Fibroblast of the conjunctiva (primary cell): ENCODE data around the gene UTS2R.
"Not testable (repeated sequence)": the region's sequence is repeated elsewhere in the genome, so short reads cannot be mapped to it uniquely, and the experiment has no call there.

Source experiments
- DNase-seq: peaks from one replicate; pipeline ENCODE4 v3.0.0-alpha.2; 2010; ENCODE audit warnings: low read depth

UTS2R gene

DNA sequence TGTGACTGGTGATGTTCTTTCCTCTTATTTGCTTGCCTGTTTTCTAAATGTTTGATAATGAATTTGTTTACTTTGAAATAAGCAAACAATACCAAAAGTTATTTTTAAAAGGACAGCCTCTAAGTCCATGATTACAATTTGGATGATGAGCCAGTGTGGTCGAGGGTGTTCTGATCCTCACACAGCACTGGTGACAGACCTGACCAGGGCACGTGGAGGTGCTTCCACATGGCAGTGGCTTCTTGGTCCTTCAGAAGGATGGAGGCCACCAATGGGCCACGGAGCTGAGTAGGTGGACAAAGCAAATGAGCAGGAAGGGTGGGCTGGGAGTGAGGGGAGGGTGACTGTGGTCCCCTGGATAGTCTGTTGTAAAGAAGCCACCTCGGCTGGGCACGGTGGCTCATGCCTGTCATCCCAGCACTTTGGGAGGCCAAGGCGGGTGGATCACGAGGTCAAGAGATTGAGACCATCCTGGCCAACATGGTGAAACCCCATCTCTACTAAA is 16.7 kb upstream of the UTS2R start:
- no peak for DNase-seq

DNA sequence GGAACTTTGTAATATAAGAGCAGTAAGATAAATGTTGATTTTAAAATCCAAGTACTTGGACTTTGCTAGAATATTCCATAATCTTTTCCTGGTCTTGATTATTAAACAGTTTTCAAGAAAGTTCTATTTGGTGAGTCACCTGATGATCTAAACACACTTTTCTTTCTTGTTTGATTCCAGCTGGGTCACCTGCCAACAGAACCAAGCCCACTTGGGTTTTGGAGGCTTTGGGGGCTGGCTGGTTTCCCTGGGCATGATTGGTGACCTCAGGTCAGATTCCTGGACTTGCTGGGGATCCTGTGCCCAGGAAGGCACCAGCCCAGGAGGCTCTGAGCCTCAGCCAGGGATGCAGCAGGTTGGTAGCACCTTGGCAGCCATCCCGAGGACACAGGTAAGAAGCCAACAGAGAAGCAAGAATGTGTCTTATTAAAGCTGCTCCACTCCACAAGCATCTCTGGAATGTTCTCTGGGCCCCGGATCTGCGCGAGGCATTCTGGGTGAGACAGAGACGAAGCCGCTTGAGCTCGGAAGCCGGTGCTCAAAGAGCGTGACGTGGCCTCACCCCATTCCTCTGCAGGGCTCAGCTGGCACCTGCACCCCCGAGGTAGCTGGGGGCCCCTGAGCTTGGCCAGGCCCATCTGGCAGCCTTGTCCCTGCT is 15.7 kb upstream of the UTS2R start:
- DNase-seq = no peak

DNA sequence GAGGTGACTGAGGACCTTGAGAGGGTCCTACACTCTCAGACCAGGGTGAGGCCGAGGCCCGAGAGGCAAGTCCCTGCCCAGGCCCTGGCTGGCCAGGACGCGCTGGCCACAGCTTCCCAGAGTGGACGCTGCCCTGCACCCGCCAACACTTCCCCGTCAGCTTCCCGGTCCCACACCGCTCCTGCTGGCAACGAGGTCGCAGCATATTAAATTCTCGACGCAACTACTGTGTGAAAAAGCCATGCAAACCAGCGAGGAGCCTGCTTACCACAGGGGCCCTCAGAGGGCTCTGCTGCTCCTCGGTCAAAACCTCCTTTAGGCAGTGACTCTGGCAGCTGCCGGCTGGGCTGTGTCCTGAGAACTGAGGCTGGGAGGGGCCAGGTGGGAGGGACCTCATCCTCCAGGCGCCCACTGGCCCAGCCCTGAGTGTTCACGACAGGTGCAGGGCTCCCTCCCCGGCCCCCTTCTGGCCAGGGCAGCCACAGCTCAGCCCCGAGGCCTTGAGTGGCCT is 14.7 kb upstream of the UTS2R start:
- DNase-seq = no peak

DNA sequence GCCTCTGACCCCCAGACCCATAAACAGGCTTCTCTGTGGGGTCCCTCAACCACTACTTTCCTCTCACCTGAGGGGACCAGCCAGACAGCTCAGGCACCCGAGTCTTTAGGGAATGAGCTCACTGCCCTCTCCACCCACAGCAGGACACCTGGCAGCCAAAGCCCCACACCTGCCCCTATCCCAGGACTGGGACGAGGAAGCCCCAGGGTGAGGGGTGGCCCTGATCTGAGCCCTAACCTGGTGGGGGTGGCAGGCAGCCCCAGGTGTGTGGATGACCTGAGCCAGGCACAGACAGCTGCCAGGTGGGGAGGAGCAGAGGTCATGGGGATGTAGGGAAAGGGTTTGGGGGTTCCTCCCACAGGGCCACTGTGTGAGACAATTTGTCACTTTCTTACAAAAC is 14.2 kb upstream of the UTS2R start:
- DNase-seq = no peak

DNA sequence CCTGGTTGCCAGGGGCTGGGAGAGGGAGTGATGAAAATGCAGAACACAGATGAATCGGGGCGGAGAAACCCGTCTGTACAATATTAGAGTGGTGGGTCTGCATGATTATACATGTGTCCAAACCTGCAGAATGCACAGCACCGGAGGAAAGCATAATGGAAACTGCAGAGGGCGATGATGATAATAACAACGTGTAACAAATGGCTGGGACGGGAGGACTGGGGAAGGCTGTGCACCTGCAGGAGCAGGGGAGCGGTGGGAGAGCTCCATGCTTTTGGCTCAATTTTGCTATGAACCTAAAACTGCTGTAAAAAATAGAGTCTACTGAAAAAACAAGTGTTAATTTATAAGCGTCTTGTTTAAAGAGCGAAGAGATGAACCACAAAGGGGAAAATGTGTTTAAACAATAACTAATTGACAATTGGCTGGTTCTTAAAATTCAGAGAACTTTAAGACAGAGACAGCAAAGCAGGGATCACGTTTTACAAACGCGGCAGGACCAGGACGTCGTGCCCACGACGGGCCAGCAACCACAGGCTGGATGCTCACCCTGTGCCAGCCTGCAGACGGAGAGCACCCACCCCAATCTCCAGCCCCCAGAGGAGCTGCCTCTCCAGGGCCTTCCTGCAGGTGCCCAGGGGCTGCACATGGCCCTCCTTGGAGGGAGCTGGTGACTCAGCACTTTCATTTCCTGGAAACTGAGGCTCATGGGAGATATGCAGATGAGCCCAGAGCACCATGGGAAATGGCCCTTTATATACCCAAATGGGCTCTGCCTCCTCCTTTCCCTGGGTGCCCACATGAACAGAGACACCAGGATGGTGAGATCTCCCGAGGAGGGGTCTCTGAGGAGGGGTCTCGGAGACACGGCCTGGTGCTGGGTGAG is 12.9 kb upstream of the UTS2R start, which contains the start of gene TEX19:
Gene TEX19 (plus strand): TSS at position 783 of the 886 bp plus-strand sequence. CDS start 2,904 bp downstream, outside the sequence.
- no peak for DNase-seq

DNA sequence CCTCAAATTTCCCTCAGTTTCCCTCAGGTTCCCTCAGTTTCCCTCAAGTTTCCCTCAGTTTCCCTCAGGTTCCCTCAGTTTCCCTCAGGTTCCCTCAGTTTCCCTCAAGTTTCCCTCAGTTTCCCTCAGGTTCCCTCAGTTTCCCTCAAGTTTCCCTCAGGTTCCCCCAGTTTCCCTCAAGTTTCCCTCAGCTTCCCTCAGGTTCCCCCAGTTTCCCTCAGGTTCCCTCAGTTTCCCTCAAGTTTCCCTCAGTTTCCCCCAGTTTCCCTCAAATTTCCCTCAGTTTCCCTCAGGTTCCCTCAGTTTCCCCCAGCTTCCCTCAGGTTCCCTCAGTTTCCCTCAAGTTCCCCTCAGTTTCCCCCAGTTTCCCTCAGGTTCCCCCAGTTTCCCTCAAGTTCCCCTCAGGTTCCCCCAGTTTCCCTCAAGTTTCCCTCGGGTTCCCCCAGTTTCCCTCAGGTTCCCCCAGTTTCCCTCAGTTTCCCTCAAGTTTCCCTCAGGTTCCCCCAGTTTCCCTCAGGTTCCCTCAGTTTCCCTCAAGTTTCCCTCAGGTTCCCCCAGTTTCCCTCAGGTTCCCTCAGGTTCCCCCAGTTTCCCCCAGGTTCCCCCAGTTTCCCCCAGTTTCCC is 12.0 kb upstream of the UTS2R start:
- not testable (repeated sequence) for DNase-seq

GRCh38 chr17:82361885-82362633 is 9.5 kb upstream of the UTS2R start:
- no peak for DNase-seq

DNA sequence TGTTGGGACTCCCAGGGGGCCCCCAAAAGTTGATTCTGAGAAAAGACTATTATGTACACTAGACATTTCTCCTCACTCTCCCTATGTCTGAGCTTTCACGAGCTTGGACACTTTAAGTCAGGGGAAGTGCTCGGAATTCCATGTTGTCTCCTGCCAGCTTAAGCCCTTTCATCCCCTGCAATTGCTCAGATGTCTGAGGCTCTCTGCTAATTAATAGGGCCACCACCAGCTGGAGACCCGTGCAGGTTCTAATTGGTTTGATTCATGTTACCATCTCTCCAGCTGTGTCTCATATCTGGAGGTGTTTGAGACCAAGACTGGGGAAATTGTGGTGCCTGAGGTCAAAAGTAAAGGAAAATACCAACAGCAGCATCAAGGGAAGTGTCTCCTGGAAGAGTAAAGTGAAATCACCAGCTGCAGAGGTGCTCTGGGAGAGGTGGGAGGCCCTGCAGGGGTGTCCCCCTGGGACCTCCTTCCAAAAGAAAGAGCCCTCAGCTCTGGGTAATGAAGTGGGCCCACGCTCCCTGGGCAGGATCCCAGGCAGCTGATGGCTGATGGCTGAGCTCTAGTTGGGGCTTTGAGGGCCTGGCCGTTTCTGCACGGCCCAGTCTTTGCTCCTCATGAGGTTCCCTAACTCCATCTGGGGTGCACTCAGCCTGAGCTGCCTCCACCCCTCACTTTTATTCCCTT is 5.8 kb upstream of the UTS2R start:
- DNase-seq = no peak

DNA sequence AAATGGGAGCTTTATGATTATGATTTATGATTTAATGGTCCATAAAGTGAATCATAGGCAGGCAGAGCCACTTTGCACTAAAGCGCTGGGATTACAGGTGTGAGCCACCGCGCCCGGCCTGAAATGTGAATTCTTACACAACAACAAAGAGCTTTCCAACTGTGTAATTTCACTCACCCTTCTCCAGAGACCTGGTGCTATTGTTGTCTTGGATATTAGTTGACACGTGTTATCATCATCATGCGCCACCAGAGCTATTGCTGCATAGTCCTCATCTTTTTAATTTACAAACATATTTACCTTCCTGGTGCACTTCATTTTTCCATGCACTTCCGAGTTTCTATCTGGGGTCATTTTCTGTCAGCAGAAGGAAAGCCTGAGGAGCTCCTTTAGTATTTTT is 4.8 kb upstream of the UTS2R start:
- DNase-seq = no peak

DNA sequence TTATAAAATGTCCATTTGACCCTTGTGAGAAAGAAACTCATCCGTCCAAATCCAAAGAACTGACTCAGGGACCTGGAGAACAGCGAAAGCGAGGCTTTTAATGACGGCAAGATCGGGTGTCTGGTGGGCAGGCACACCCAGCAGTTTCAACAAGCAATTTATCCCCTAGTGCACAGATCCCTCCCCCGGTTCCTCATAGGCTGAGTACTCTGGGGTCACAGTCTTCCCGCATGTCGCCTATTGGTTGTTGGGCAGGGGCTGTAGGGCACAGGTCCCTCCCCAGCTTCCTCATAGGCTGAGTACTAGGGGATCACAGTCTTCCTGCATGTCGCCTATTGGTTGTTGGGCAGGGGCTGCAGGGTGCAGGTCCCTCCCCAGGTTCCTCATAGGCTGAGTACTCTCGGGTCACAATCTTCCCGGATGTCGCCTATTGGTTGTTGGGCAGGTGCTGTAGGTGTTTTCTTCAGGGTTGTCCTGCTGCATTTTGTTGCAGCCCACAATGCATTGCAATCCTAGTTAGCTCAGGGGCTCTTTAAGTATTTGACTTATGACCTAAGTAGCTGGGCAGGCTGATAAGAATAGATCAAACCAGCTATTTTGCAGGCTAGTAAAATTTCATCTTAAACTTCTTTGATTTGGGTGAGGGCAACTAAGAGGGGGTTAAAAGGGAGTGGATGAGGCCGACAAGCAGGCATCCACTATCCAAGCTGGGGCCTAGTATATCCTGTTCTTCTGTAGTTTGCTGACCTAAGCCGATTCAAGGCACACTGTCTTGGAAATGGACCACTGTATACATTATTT is 3.6 kb upstream of the UTS2R start:
- no peak for DNase-seq

DNA sequence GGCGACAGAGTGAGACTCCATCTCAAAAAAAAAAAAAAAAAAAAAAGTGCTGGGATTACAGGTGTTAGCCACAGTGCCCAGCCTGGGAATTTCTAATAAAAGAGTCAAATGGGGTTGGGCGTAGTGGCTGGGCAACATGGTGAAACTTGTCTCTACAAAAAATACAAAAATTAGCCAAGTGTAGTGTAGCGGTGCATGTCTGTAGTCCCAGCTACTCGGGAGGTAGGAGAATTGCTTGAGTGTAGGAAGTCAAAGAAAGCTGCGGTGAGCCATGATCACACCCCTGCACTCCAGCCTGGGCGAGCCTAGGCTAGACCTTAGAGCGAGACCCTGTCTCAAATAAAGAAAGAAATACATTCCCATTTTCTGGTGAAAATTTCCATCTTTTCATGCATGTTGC is 2.4 kb upstream of the UTS2R start:
- no peak for DNase-seq

GRCh38 chr17:82370471-82371332 is 863 bp upstream of the UTS2R start:
- no peak for DNase-seq

GRCh38 chr17:82372249-82373071 is 895 bp downstream of the UTS2R start:
- no peak for DNase-seq

- DNase-seq = not testable (repeated sequence)
Observed at GRCh38 chr17:82373072-82373452, 1.5 kb downstream of the UTS2R start.

- DNase-seq = no peak
Observed at GRCh38 chr17:82373731-82374625, 2.4 kb downstream of the UTS2R start.

DNA sequence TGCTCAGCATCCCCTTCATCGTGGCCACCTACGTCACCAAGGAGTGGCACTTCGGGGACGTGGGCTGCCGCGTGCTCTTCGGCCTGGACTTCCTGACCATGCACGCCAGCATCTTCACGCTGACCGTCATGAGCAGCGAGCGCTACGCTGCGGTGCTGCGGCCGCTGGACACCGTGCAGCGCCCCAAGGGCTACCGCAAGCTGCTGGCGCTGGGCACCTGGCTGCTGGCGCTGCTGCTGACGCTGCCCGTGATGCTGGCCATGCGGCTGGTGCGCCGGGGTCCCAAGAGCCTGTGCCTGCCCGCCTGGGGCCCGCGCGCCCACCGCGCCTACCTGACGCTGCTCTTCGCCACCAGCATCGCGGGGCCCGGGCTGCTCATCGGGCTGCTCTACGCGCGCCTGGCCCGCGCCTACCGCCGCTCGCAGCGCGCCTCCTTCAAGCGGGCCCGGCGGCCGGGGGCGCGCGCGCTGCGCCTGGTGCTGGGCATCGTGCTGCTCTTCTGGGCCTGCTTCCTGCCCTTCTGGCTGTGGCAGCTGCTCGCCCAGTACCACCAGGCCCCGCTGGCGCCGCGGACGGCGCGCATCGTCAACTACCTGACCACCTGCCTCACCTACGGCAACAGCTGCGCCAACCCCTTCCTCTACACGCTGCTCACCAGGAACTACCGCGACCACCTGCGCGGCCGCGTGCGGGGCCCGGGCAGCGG is 3.2 kb downstream of the UTS2R start:
- DNase-seq = no peak
